ENCODE data around the gene RGS7. TPM values are rescaled to one million over a fixed set of nuclear protein-coding genes. Genes with fewer than 3 reads are reported as not detected.

The RGS7 gene
- total RNA-seq, 2 donors from 2014 or later = not detected

- Mint-ChIP-seq H3K36me3 (no peaks in the 10 kb centered on the region), H3K4me3 (no peak overlapping the region), H3K27me3 (no peaks in the 10 kb centered on the region), H3K27ac (no peak overlapping the region), H3K9me3 (peaks cover 14% of the 10 kb centered on the region), H3K4me1 (ENCODE audit: low read depth in 2 of 2) (no peaks in the 10 kb centered on the region)
- DNase-seq (ENCODE audit: low spot score) (no peak), ATAC-seq (no peak)
These were observed 479.4 kb downstream of the RGS7 start for GRCh38 chr1:240877605-240878004.

DNA sequence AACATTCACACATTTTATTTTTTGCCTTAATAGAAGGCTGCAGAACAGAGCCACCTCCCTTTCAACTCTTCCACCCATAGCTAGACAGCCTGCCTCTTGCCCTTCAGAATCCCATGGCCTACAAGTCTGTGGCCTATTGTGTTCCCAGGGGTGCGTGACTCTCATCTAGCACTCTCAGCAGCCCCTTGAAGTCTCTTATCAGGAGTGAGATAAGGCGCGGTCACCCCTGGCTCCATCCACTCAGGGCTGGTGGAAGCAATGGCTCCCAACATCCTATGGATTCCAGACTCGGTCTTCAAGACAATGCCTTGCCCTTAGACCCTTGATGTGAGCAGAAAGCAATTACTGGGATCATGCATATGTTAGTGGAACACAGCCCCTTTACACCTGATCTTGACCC lies 480.9 kb downstream of the RGS7 start:
- DNase-seq (ENCODE audit: low spot score) (no peak), ATAC-seq (no peak)
- H3K27me3 Mint-ChIP-seq = no peaks in the 10 kb centered on the region
- no peaks in the 10 kb centered on the region for H3K36me3 Mint-ChIP-seq
- peaks cover 14% of the 10 kb centered on the region for H3K9me3 Mint-ChIP-seq
- H3K27ac Mint-ChIP-seq = no peak overlapping the region
- no peaks in the 10 kb centered on the region for H3K4me1 Mint-ChIP-seq (ENCODE audit: low read depth in 2 of 2)
- H3K4me3 Mint-ChIP-seq = no peak overlapping the region

GRCh38 chr1:240869071-240869470 lies 487.9 kb downstream of the RGS7 start:
- H3K4me3 Mint-ChIP-seq = no peak overlapping the region
- DNase-seq (ENCODE audit: low spot score) (no peak), ATAC-seq (no peak)
- no peak overlapping the region for H3K27ac Mint-ChIP-seq
- no peaks in the 10 kb centered on the region for H3K4me1 Mint-ChIP-seq (ENCODE audit: low read depth in 2 of 2)
- H3K36me3 Mint-ChIP-seq = no peaks in the 10 kb centered on the region
- H3K27me3 Mint-ChIP-seq = no peaks in the 10 kb centered on the region
- no peaks in the 10 kb centered on the region for H3K9me3 Mint-ChIP-seq

GRCh38 chr1:240866724-240867123 lies 490.3 kb downstream of the RGS7 start:
- no peaks in the 10 kb centered on the region for H3K36me3 Mint-ChIP-seq

DNA sequence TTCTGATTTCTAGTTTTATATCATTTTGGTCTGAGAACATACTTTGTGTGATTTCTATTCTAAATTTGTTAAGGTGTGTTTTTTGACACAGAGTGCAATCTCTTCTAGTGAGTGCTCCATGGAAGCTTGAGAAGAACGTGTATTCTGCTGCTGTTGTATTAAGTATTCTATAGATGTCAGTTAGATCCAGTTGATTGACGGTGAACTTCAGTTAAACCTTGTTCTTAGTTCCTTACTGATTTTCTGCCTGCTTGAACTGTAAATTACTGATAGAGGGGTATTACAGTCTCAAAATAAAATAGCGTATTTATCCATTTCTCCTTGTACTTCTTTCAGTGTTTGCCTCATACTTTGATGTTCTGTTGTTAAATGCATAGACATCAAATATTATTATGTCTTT lies 497.0 kb downstream of the RGS7 start:
- no peak overlapping the region for H3K27ac Mint-ChIP-seq
- H3K27me3 Mint-ChIP-seq = no peaks in the 10 kb centered on the region
- ATAC-seq = no peak
- H3K36me3 Mint-ChIP-seq = no peaks in the 10 kb centered on the region
- no peak overlapping the region for H3K4me3 Mint-ChIP-seq
- no peaks in the 10 kb centered on the region for H3K4me1 Mint-ChIP-seq (ENCODE audit: low read depth in 2 of 2)
- no peak for DNase-seq (ENCODE audit: low spot score)
- peaks cover 3% of the 10 kb centered on the region for H3K9me3 Mint-ChIP-seq

More at GRCh38 chr1:240866724-240867123, 490.3 kb downstream of the RGS7 start:
- no peaks in the 10 kb centered on the region for H3K4me1 Mint-ChIP-seq (ENCODE audit: low read depth in 2 of 2)
- H3K27ac Mint-ChIP-seq = no peak overlapping the region
- ATAC-seq = no peak
- H3K9me3 Mint-ChIP-seq = no peaks in the 10 kb centered on the region
- no peak for DNase-seq (ENCODE audit: low spot score)
- no peaks in the 10 kb centered on the region for H3K27me3 Mint-ChIP-seq
- H3K4me3 Mint-ChIP-seq = no peak overlapping the region

- Mint-ChIP-seq H3K27ac (no peak overlapping the region), H3K4me1 (ENCODE audit: low read depth in 2 of 2) (no peaks in the 10 kb centered on the region), H3K27me3 (no peaks in the 10 kb centered on the region), H3K4me3 (no peak overlapping the region), H3K9me3 (peaks cover 12% of the 10 kb centered on the region), H3K36me3 (no peaks in the 10 kb centered on the region)
- DNase-seq (ENCODE audit: low spot score) (no peak), ATAC-seq (no peak)
These were observed 502.6 kb downstream of the RGS7 start for GRCh38 chr1:240854367-240854766.

DNA sequence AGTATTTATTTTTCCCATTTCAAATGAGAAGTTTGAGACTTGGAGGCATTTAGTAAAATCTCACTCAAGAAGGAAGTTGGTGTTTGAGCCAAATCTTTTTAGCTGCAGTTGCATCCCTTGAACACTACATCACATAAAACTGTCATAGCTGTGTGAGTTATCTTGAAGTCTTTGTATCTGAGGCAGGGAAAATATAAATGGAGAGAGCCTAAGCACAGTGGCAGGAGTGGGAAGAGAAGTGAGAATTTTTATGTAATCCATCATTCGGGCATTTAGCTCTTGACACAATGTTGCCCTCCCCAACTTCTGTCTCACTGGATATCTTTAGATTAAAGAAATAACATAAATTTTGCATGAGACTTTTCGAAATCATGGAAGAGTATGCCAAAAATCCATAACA lies 509.7 kb downstream of the RGS7 start:
- Mint-ChIP-seq H3K9me3 (peaks cover 13% of the 10 kb centered on the region), H3K4me3 (no peak overlapping the region)
- ATAC-seq = no peak

DNA sequence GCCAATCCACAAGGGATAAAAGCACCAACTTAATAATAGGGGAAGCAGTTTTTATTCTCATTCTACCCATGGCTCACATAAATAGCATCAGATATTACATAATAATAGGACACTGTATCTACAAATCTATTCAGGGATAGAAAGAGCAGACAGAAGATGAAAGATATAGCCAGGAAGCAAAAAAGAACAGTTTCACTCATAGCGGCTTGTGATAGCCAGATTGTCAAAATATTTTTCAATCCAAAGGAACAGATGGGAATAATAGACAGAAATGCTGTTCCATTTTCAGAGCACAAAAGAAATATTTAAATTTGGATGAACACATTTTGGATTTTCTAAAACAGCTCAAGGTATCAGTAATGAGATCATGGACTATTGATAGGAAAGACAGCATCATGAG lies 512.5 kb downstream of the RGS7 start:
- Mint-ChIP-seq H3K27me3 (no peaks in the 10 kb centered on the region), H3K27ac (no peak overlapping the region), H3K4me1 (ENCODE audit: low read depth in 2 of 2) (no peaks in the 10 kb centered on the region), H3K4me3 (no peak overlapping the region), H3K9me3 (peaks cover 4% of the 10 kb centered on the region), H3K36me3 (no peaks in the 10 kb centered on the region)
- ATAC-seq (no peak), DNase-seq (ENCODE audit: low spot score) (no peak)

More for the DNA sequence above, 509.7 kb downstream of the RGS7 start:
- H3K27ac Mint-ChIP-seq = no peak overlapping the region
- no peak for DNase-seq (ENCODE audit: low spot score)
- H3K27me3 Mint-ChIP-seq = no peaks in the 10 kb centered on the region
- no peaks in the 10 kb centered on the region for H3K4me1 Mint-ChIP-seq (ENCODE audit: low read depth in 2 of 2)
- H3K36me3 Mint-ChIP-seq = no peaks in the 10 kb centered on the region

DNA sequence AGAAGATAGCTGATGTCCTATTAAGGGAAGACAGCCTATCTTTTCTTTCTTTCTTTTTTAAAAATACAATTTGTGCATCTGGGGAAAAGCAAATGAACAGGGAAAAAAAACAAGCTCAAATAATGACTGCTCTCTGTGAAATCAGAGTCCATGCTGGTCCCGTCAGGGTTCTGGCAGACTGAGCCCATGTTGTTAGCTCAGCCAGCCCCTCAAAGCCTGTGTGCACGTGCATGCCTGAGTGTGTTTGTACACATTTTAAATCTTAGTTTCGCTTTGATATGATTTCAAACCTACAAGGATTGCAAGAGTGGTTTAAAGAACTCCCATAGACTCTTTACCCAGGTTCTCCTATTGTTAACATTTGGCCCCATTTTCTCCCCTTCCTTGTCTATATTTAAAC lies 513.2 kb downstream of the RGS7 start:
- H3K4me3 Mint-ChIP-seq = no peak overlapping the region
- H3K9me3 Mint-ChIP-seq = peaks cover 4% of the 10 kb centered on the region
- H3K27ac Mint-ChIP-seq = no peak overlapping the region
- H3K36me3 Mint-ChIP-seq = no peaks in the 10 kb centered on the region
- ATAC-seq = no peak
- H3K27me3 Mint-ChIP-seq = no peaks in the 10 kb centered on the region
- DNase-seq (ENCODE audit: low spot score) = no peak
- H3K4me1 Mint-ChIP-seq (ENCODE audit: low read depth in 2 of 2) = no peaks in the 10 kb centered on the region

GRCh38 chr1:240836271-240836670 lies 520.7 kb downstream of the RGS7 start:
- ATAC-seq (no peak), DNase-seq (ENCODE audit: low spot score) (no peak)
- Mint-ChIP-seq H3K36me3 (no peaks in the 10 kb centered on the region), H3K27me3 (no peaks in the 10 kb centered on the region), H3K4me1 (ENCODE audit: low read depth in 2 of 2) (no peaks in the 10 kb centered on the region), H3K27ac (no peak overlapping the region), H3K9me3 (no peaks in the 10 kb centered on the region), H3K4me3 (no peak overlapping the region)

DNA sequence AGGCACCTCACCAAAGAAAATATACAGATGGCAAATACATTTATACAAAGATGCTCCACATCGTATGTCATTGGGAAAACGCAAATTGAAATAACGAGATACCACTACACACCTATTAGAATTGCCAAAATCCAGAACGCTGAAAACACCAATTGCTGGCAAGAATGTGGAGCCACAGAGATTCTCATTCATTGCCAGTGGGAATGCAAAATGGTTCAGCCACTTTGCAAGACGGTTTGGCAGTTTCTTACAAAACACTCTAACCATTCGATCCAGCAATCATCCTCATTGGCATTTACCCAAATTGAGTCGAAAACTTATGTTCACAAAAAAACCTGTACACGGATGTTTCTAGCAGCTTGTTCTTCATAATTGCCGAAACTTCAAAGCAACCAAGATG lies 521.7 kb downstream of the RGS7 start:
- no peak overlapping the region for H3K4me3 Mint-ChIP-seq
- no peaks in the 10 kb centered on the region for H3K4me1 Mint-ChIP-seq (ENCODE audit: low read depth in 2 of 2)
- no peak overlapping the region for H3K27ac Mint-ChIP-seq
- H3K27me3 Mint-ChIP-seq = no peaks in the 10 kb centered on the region
- H3K36me3 Mint-ChIP-seq = no peaks in the 10 kb centered on the region
- ATAC-seq = no peak
- no peaks in the 10 kb centered on the region for H3K9me3 Mint-ChIP-seq
- DNase-seq (ENCODE audit: low spot score) = no peak

DNA sequence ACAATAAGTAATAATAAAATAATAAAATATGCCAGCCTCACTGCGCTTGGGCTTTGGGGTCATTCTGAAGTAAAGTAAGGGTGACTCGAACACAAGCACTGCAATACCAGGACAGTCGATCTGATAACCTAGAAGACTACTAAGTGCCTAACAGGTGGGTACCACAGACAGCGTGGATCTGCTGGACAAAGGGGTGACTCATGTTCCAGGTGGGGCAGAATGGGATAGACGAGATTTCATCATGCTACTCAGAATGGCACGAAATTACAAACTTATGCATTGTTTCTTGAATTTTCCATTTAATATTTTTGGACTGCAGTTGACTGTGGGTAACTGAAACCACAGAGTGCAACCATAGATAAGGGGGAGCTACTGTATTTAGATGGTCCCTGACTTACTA lies 523.9 kb downstream of the RGS7 start:
- no peaks in the 10 kb centered on the region for H3K36me3 Mint-ChIP-seq
- ATAC-seq (no peak), DNase-seq (ENCODE audit: low spot score) (no peak)
- no peaks in the 10 kb centered on the region for H3K9me3 Mint-ChIP-seq
- H3K4me1 Mint-ChIP-seq (ENCODE audit: low read depth in 2 of 2) = no peaks in the 10 kb centered on the region
- no peaks in the 10 kb centered on the region for H3K27me3 Mint-ChIP-seq
- no peak overlapping the region for H3K4me3 Mint-ChIP-seq
- H3K27ac Mint-ChIP-seq = no peak overlapping the region

DNA sequence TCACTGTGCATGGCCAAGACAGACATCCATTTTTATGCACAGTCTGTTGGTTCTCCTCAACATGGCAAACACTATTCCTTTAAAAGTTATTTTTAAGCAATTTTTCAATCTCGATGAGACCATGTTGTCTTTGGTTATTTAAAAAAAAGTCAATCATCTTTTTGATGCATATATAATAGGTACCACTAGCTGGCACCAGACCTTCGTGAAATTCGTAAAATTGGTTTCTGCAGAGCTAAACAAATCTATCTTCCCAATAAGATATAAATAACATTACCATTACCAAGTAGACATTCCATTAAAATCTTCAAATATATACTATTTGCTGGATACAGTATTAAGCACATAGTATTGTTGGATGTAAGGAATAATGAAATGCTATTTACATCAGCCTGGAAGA lies 525.1 kb downstream of the RGS7 start:
- H3K36me3 Mint-ChIP-seq = no peaks in the 10 kb centered on the region
- no peak overlapping the region for H3K4me3 Mint-ChIP-seq
- no peaks in the 10 kb centered on the region for H3K9me3 Mint-ChIP-seq
- H3K27ac Mint-ChIP-seq = no peak overlapping the region
- H3K27me3 Mint-ChIP-seq = no peaks in the 10 kb centered on the region
- H3K4me1 Mint-ChIP-seq (ENCODE audit: low read depth in 2 of 2) = no peaks in the 10 kb centered on the region
- ATAC-seq (no peak), DNase-seq (ENCODE audit: low spot score) (no peak)

- DNase-seq (ENCODE audit: low spot score) (no peak), ATAC-seq (no peak)
- H3K27ac Mint-ChIP-seq = no peak overlapping the region
- H3K36me3 Mint-ChIP-seq = no peaks in the 10 kb centered on the region
- H3K4me3 Mint-ChIP-seq = no peak overlapping the region
- no peaks in the 10 kb centered on the region for H3K9me3 Mint-ChIP-seq
- no peaks in the 10 kb centered on the region for H3K4me1 Mint-ChIP-seq (ENCODE audit: low read depth in 2 of 2)
- no peaks in the 10 kb centered on the region for H3K27me3 Mint-ChIP-seq
These were observed 525.8 kb downstream of the RGS7 start for GRCh38 chr1:240831191-240831631.

DNA sequence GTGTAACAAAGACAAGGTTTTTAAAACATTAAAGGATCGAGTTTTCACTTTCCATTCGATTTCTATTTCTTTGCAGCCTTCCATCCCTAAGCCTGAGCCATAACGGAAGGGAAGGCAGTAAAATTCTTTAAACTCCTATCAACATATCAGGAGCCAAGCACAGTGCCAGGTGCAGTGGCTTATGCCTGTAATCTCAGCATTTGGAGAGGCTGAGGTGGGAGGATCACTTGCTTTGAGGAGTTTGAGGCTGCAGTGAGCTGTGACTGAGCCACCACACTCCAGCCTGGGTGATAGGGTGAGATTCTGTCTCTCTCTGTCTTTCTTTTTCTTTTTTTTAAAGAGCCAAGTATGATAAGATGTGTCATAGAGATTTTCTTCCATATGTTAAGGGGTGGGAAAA lies 527.5 kb downstream of the RGS7 start:
- Mint-ChIP-seq H3K4me3 (no peak overlapping the region), H3K27ac (no peak overlapping the region), H3K36me3 (no peaks in the 10 kb centered on the region), H3K4me1 (ENCODE audit: low read depth in 2 of 2) (no peaks in the 10 kb centered on the region), H3K9me3 (no peaks in the 10 kb centered on the region), H3K27me3 (no peaks in the 10 kb centered on the region)
- DNase-seq (ENCODE audit: low spot score) (no peak), ATAC-seq (no peak)

All from natural killer cell treated with Interleukin-12 subunit alpha and Interleukin-12 subunit beta and Interleukin-15 and Interleukin-18, amount 100 ng/mL, for 72 hours (primary cell).